K562 (cell line): Measurements from ENCODE around the gene ARMH3. TPM values are rescaled to one million over a fixed set of nuclear protein-coding genes. Genes with fewer than 3 reads are reported as not detected.

Experiments used
- ATAC-seq: fragments of 200-7000 bp; cut with Tn5 transposase; 3 replicates; pipeline ENCODE4 v1.9.1; 2020; ENCODE audit warnings: moderate library complexity
- BruUV-seq: library from RNA; stranded (reverse); fragments of 400-500 nt; replicated peaks from 2 replicates; lab custom pipeline; 2021; lab: Mats Ljungman, UMichigan
- CTCF ChIA-PET: fragments of 300-600 bp; formaldehyde crosslinking; extraction: SDS; loops from one replicate; lab custom pipeline; 2021; ENCODE audit warnings: low intra/inter-chr PET ratio; lab: Yijun Ruan, JAX
- POLR2A ChIA-PET: fragments of 300-600, 350-650 bp; sonication (Branson Sonifier 250); formaldehyde crosslinking; extraction: SDS; loops from one replicate; lab custom pipeline; 2021; ENCODE audit warnings: antibody characterized with exemption, inconsistent platforms; lab: Yijun Ruan, JAX
- DNase-seq, 4 experiments: peaks; one replicate each; pipeline versions ENCODE4 v3.0.0 to v3.0.0-alpha.2; 2011 to 2018; ENCODE audit warnings: low spot score in 3 of 4, mixed read lengths in 3 of 4; ENCODE audit errors: extremely low read depth in 1 of 4
- FAIRE-seq: peaks from 2 replicates; lab custom pipeline; 2011; peaks lifted over from hg19 to GRCh38; lab: Jason Lieb, UNC
- H2AFZ ChIP-seq: 2 replicates; pipeline ENCODE4 v1.6.0; 2011; ENCODE audit warnings: low read depth, low read length, control low read depth, inconsistent platforms
- H3K27ac ChIP-seq: fragments of 200-600 bp; 3 replicates; pipeline ENCODE4 v1.8.0; 2011; ENCODE audit warnings: low read depth, mild to moderate bottlenecking, control low read depth, inconsistent platforms, low read length, moderate library complexity, mixed read lengths; ENCODE audit errors: extremely low read depth
- H3K27me3 ChIP-seq, 2 experiments: fragments of 300-600 bp in 1 of 2; 2 replicates in 1 of 2; 3 replicates in 1 of 2; pipeline versions ENCODE4 v1.6.0 to v1.8.0; 2011; ENCODE audit warnings: inconsistent platforms in 2 of 2, low read length in 2 of 2, mild to moderate bottlenecking in 1 of 2, mixed read lengths in 1 of 2, moderate library complexity in 1 of 2; ENCODE audit not compliant: control insufficient read depth in 2 of 2, insufficient read depth in 2 of 2
- H3K36me3 ChIP-seq: fragments of 300-600 bp; 3 replicates; pipeline ENCODE4 v1.8.0; 2011; ENCODE audit warnings: mild to moderate bottlenecking, low read length, inconsistent platforms; ENCODE audit not compliant: control insufficient read depth, insufficient read depth
- H3K4me1 ChIP-seq, 2 experiments: fragments of 200-600 bp in 1 of 2; replicated peaks in 1 of 2; 2 replicates in 1 of 2; 3 replicates in 1 of 2; pipeline versions ENCODE4 v1.5.1 to v1.8.0; 2011; ENCODE audit warnings: inconsistent platforms in 2 of 2, low read length in 2 of 2, mild to moderate bottlenecking in 1 of 2, mixed read lengths in 1 of 2, moderate library complexity in 1 of 2; ENCODE audit not compliant: control insufficient read depth in 2 of 2, insufficient read depth in 2 of 2
- H3K4me2 ChIP-seq: 2 replicates; pipeline ENCODE4 v1.6.1; 2011; ENCODE audit warnings: low read length, control low read depth, inconsistent platforms, mixed read lengths; ENCODE audit not compliant: insufficient read depth
- H3K4me3 ChIP-seq: fragments of 200-600 bp; sonication (generic), shearing (Covaris generic); 2 replicates; pipeline ENCODE4 v1.5.1; 2016; ENCODE audit warnings: control low read depth, inconsistent platforms
- H3K79me2 ChIP-seq: fragments of 200-600 bp; 3 replicates; pipeline ENCODE4 v1.8.0; 2011; ENCODE audit warnings: low read length, inconsistent platforms; ENCODE audit not compliant: control insufficient read depth, insufficient read depth
- H3K9ac ChIP-seq, 2 experiments: 2 replicates each; pipeline versions ENCODE4 v1.6.0 to v1.6.1; 2011; ENCODE audit warnings: low read depth in 2 of 2, low read length in 2 of 2, control low read depth in 1 of 2, inconsistent platforms in 1 of 2, mild to moderate bottlenecking in 1 of 2, mixed read lengths in 1 of 2; ENCODE audit not compliant: insufficient read depth in 1 of 2
- H3K9me1 ChIP-seq: one replicate; pipeline ENCODE4 v1.6.0; 2011; ENCODE audit warnings: inconsistent platforms, mild to moderate bottlenecking, low read length, moderate library complexity; ENCODE audit not compliant: control insufficient read depth, insufficient read depth
- H3K9me3 ChIP-seq: replicated peaks from 2 replicates; pipeline ENCODE4 v1.5.1; 2011; ENCODE audit warnings: low read depth, low read length, inconsistent platforms; ENCODE audit not compliant: control insufficient read depth, insufficient read depth
- H4K20me1 ChIP-seq: replicated peaks from 2 replicates; pipeline ENCODE4 v1.6.1; 2011; ENCODE audit warnings: low read length, inconsistent platforms, mixed read lengths; ENCODE audit not compliant: control insufficient read depth, insufficient read depth
- EP300 ChIP-seq: IDR thresholded peaks from 2 replicates; pipeline ENCODE4 v1.6.1; 2012; ENCODE audit warnings: low read length, improper control_type of control experiment
- HOXB6 ChIP-seq: fragments of 250-450 bp; sonication (Bioruptor Pico); IDR thresholded peaks from 2 replicates; pipeline ENCODE4 v1.5.1; 2022; ENCODE audit warnings: mild to moderate bottlenecking, borderline replicate concordance
- KAT7 ChIP-seq: sonication (generic); formaldehyde crosslinking; IDR thresholded peaks from 2 replicates; pipeline ENCODE4 v1.8.0; 2022; ENCODE audit warnings: missing genetic modification reagents, mild to moderate bottlenecking, borderline replicate concordance
- NFATC3 ChIP-seq: fragments of 450-650 bp; IDR thresholded peaks from 2 replicates; pipeline ENCODE4 v1.6.1; 2017; ENCODE audit warnings: mild to moderate bottlenecking
- WGBS: fragments of 100-300 bp; shearing (Covaris generic); methylation state at CpG from one replicate; pipeline ENCODE4 v1.1.6; 2016; ENCODE audit warnings: low coverage, mixed read lengths; ENCODE audit not compliant: insufficient coverage; ENCODE audit errors: missing lambda C conversion rate; 5-methylcytosine and 5-hydroxymethylcytosine counted together
- in situ Hi-C: fragments of 300-500 bp; cut with MboI; formaldehyde crosslinking; loops from 4 replicates; pipeline ENCODE4 v1.15.0; 2018; ENCODE audit warnings: inconsistent platforms, mixed read lengths
- intact Hi-C: fragments of 100-400 bp; cut with micrococcal nuclease; formaldehyde crosslinking; loops from 2 replicates; pipeline ENCODE4 v1.14.2; 2022
- polyA plus RNA-seq, 8 experiments: library from polyadenylated mRNA; depleted of rRNA in 4 of 8; stranded (reverse) in 5 of 8; unstranded in 3 of 8; fragments of >200 nt; fragmentation: Nextera tagmentation in 2 of 8; fragmentation: Illumina TruSeq in 1 of 8; extraction: Ambion mirVana in 2 of 8; extraction: Trizol in 1 of 8; gene quantifications; 2 replicates each; pipeline versions ENCODE4 v1.2.1 to v1.2.3, GENCODE V29; 2011 to 2014; ENCODE audit warnings: inconsistent platforms in 1 of 8, missing spikeins in 1 of 8
- total RNA-seq, 7 experiments: library from RNA; depleted of rRNA in 6 of 7; stranded (reverse); fragments of >200 nt in 6 of 7; fragmentation: Illumina TruSeq in 2 of 7; extraction: Trizol in 2 of 7; gene quantifications; 2 replicates each; pipeline versions ENCODE4 v1.2.1 to v1.2.3, GENCODE V29; 2011 to 2021; ENCODE audit warnings: low replicate concordance in 1 of 7
- TF ChIP-seq, protein P1 (sequence below): sonication (generic); formaldehyde crosslinking; IDR thresholded peaks from 2 replicates; pipeline ENCODE4 v1.8.0; 2022; ENCODE audit warnings: mild to moderate bottlenecking, missing genetic modification reagents

The ARMH3 gene
- total and polyA plus RNA-seq, 9 of the 15 experiments (the other 6 are each of a cell fraction or from before 2014, with no cell fraction given): 0.29 to 0.73 TPM; not detected in 7

DNA sequence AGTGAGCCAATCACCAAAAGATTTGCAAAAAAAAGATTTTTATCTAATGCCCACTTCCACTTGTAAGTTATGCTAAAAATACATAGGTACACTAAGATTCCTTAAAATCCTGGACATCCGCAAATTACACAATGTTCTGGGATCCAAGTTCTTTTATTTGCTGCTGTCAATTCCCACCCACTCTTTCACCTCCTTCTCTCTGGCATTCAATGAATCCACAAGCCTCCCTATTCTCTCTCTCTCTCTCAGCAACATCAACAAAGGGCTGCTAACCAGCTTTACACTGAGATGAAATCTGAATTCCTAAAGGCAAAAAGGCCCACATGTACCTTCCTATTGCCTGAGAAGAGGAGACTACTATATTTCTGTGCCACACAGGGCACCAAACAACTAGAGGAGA lies 99.9 kb downstream of the ARMH3 start:
- no TSS peak for BruUV-seq
- no peak for ATAC-seq

DNA sequence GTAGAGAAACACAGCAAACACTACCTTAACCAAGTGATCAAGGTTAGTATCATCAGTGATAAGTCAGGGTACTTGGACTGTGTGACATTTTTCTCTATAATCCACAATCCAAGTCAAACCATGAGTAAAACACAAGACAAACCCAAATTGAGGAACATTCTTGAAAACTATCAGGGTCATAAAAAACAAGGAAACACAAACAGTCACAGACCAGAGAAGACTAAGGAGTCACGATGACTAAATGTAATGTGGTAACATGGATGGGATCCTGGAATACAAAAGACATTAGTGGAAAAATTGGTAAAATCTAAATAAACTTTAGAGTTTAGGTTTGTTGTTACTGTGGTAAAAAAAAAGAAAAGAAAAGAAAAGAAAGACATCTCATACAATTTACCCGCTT lies 103.8 kb downstream of the ARMH3 start:
- TF ChIP-seq, protein P1, sequence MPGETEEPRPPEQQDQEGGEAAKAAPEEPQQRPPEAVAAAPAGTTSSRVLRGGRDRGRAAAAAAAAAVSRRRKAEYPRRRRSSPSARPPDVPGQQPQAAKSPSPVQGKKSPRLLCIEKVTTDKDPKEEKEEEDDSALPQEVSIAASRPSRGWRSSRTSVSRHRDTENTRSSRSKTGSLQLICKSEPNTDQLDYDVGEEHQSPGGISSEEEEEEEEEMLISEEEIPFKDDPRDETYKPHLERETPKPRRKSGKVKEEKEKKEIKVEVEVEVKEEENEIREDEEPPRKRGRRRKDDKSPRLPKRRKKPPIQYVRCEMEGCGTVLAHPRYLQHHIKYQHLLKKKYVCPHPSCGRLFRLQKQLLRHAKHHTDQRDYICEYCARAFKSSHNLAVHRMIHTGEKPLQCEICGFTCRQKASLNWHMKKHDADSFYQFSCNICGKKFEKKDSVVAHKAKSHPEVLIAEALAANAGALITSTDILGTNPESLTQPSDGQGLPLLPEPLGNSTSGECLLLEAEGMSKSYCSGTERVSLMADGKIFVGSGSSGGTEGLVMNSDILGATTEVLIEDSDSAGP (CRISPR knock-in tag): no peak
- TF ChIP-seq EP300 (no peak), KAT7 (no peak), NFATC3 (no peak)
- TF ChIP-seq, all 486 proteins: peak for 0
- FAIRE-seq (no peak), DNase-seq (no peak), ATAC-seq (no peak)
- H3K9ac ChIP-seq: no peak overlapping the region
- H3K27ac ChIP-seq: no peak overlapping the region
- in situ Hi-C loops (no loop called here), intact Hi-C loops (no loop called here)
- H3K4me1 ChIP-seq: no peaks in the 10 kb centered on the region
- H3K4me2 ChIP-seq: no peak overlapping the region
- H3K9me3 ChIP-seq: no peaks in the 10 kb centered on the region
- no peaks in the 10 kb centered on the region for H3K36me3 ChIP-seq
- H2AFZ ChIP-seq: no peak overlapping the region
- H3K27me3 ChIP-seq: no peaks in the 10 kb centered on the region
- no peaks in the 10 kb centered on the region for H3K9me1 ChIP-seq
- H4K20me1 ChIP-seq: no peaks in the 10 kb centered on the region
- no peak overlapping the region for H3K4me3 ChIP-seq
- no CpG with 5 or more reads among the region's 2 CpGs for WGBS
- no TSS peak for BruUV-seq
- ChIA-PET POLR2A (no interaction called here), CTCF (no interaction called here)
- no peaks in the 10 kb centered on the region for H3K79me2 ChIP-seq

More for the DNA sequence above, 99.9 kb downstream of the ARMH3 start:
- FAIRE-seq (no peak), DNase-seq (no peak)
- CTCF ChIA-PET: no interaction called here
- Histone ChIP-seq H3K4me3 (no peak overlapping the region), H3K79me2 (no peaks in the 10 kb centered on the region), H3K9ac (no peak overlapping the region), H3K4me2 (no peak overlapping the region), H3K9me1 (no peaks in the 10 kb centered on the region), H3K27me3 (no peaks in the 10 kb centered on the region), H3K36me3 (no peaks in the 10 kb centered on the region), H3K4me1 (no peaks in the 10 kb centered on the region), H2AFZ (no peak overlapping the region), H4K20me1 (no peaks in the 10 kb centered on the region), H3K27ac (no peak overlapping the region), H3K9me3 (no peaks in the 10 kb centered on the region)
- TF ChIP-seq HOXB6 (CRISPR knock-in tag): no peak
- no CpG with 5 or more reads among the region's 1 CpG for WGBS
- intact Hi-C loops (no loop called here), in situ Hi-C loops (no loop called here)
- POLR2A ChIA-PET: no interaction called here
